ENCODE measurements around the gene ESYT1. TPM values are rescaled to one million over a fixed set of nuclear protein-coding genes. Genes with fewer than 3 reads are reported as not detected.

Gene ESYT1
- total RNA-seq, 1 experiment from 2014 or later = 111 TPM

GRCh38 chr12:56145217-56145616 is 17.1 kb downstream of the ESYT1 start:
- CTCF ChIA-PET = interaction anchor here (0.6 kb wide), 1 partner anchor 83 kb away, joined by 3 read pairs; no protein-coding TSS in a partner anchor
- intact Hi-C loops (cut with micrococcal nuclease) = no loop called here
- POLR2A ChIA-PET = interaction anchor here (0.5 to 2.0 kb wide), 4 partner anchors 14 to 504 kb away, joined by 3 to 10 read pairs (median 3); partner anchors contain the start of gene MYL6

GRCh38 chr12:56146492-56147460 is 18.7 kb downstream of the ESYT1 start:
- H3K27ac Mint-ChIP-seq (ENCODE audit: low read depth, unreplicated experiment) = no peak overlapping the region

More at GRCh38 chr12:56145217-56145616, 17.1 kb downstream of the ESYT1 start:
- H3K4me3 Mint-ChIP-seq (ENCODE audit: unreplicated experiment) = no peak overlapping the region
- DNase-seq (ENCODE audit: unreplicated experiment) = no peak
- peaks cover 48% of the 10 kb centered on the region for H3K36me3 Mint-ChIP-seq (ENCODE audit: insufficient read depth, unreplicated experiment)
- no TSS peak for BruUV-seq (replicated peaks)
- no peaks in the 10 kb centered on the region for H3K9me3 Mint-ChIP-seq (ENCODE audit: unreplicated experiment)
- no peaks in the 10 kb centered on the region for H3K27me3 Mint-ChIP-seq (ENCODE audit: insufficient read depth, unreplicated experiment)
- no peak for TF ChIP-seq CTCF (IDR thresholded peaks at IDR 0.05; ENCODE audit: unreplicated experiment)
- H3K27ac Mint-ChIP-seq (ENCODE audit: low read depth, unreplicated experiment) = no peak overlapping the region
- peaks cover 19% of the 10 kb centered on the region for H3K4me1 Mint-ChIP-seq (ENCODE audit: insufficient read depth, unreplicated experiment)

GRCh38 chr12:56150563-56150962 is 22.5 kb downstream of the ESYT1 start:
- BruUV-seq (replicated peaks) = no TSS peak

More at GRCh38 chr12:56146492-56147460, 18.7 kb downstream of the ESYT1 start:
- no peak for TF ChIP-seq CTCF (IDR thresholded peaks at IDR 0.05; ENCODE audit: unreplicated experiment)
- DNase-seq (ENCODE audit: unreplicated experiment) = peak; percentile 36
- no peak overlapping the region for H3K4me3 Mint-ChIP-seq (ENCODE audit: unreplicated experiment)
- H3K4me1 Mint-ChIP-seq (ENCODE audit: insufficient read depth, unreplicated experiment) = peaks cover 24% of the 10 kb centered on the region
- TSS peak; percentile 10 for BruUV-seq (replicated peaks)
- POLR2A ChIA-PET = interaction anchor here (1.9 kb wide), 1 partner anchor 12 kb away, joined by 6 read pairs; the partner anchor contains the start of gene MYL6
- peaks cover 33% of the 10 kb centered on the region for H3K36me3 Mint-ChIP-seq (ENCODE audit: insufficient read depth, unreplicated experiment)
- no peaks in the 10 kb centered on the region for H3K27me3 Mint-ChIP-seq (ENCODE audit: insufficient read depth, unreplicated experiment)
- intact Hi-C loops (cut with micrococcal nuclease) = no loop called here
- no peaks in the 10 kb centered on the region for H3K9me3 Mint-ChIP-seq (ENCODE audit: unreplicated experiment)
- CTCF ChIA-PET = interaction anchor here (3.3 kb wide), 1 partner anchor 28 kb away, joined by 19 read pairs; the partner anchor contains the start of gene ZC3H10

More at GRCh38 chr12:56150563-56150962, 22.5 kb downstream of the ESYT1 start:
- H3K27ac Mint-ChIP-seq (ENCODE audit: low read depth, unreplicated experiment) = no peak overlapping the region
- POLR2A ChIA-PET = interaction anchor here (0.6 to 3.0 kb wide), 5 partner anchors 8 to 467 kb away, joined by 3 to 28 read pairs (median 7); partner anchors contain the start of genes ESYT1, MYL6 and ZC3H10
- no peaks in the 10 kb centered on the region for H3K9me3 Mint-ChIP-seq (ENCODE audit: unreplicated experiment)
- H3K4me3 Mint-ChIP-seq (ENCODE audit: unreplicated experiment) = peak overlapping the region; percentile 75
- intact Hi-C loops (cut with micrococcal nuclease) = loop anchor here (2.0 to 5.0 kb wide), 2 partner anchors 22 to 33 kb away; partner anchors contain the start of genes ESYT1, RPL41 and ZC3H10
- CTCF ChIA-PET = interaction anchor here (0.6 to 3.3 kb wide), 4 partner anchors 32 to 104 kb away, joined by 3 to 19 read pairs (median 4); partner anchors contain the start of gene ZC3H10
- DNase-seq (ENCODE audit: unreplicated experiment) = peak; percentile 40
- no peaks in the 10 kb centered on the region for H3K27me3 Mint-ChIP-seq (ENCODE audit: insufficient read depth, unreplicated experiment)
- H3K4me1 Mint-ChIP-seq (ENCODE audit: insufficient read depth, unreplicated experiment) = peaks cover 24% of the 10 kb centered on the region
- peaks cover 13% of the 10 kb centered on the region for H3K36me3 Mint-ChIP-seq (ENCODE audit: insufficient read depth, unreplicated experiment)
- no peak for TF ChIP-seq CTCF (IDR thresholded peaks at IDR 0.05; ENCODE audit: unreplicated experiment)

All from MCF 10A (cell line).